Activated naive CD4-positive, alpha-beta T cell treated with anti-CD3 and anti-CD28 coated beads for 36 hours (primary cell): Measurements from ENCODE around the gene ZSWIM4. TPM values are rescaled to one million over a fixed set of nuclear protein-coding genes. Genes with fewer than 3 reads are reported as not detected.
A peak's percentile ranks its signal among the peaks of the same experiment; 100 is the strongest.

Experiments used
- CTCF ChIA-PET: fragments of 350-600 bp; sonication (Branson Sonifier 250); formaldehyde crosslinking; loops from one replicate; lab custom pipeline; 2021; ENCODE audit warnings: antibody characterized with exemption; lab: Charles Lee
- DNase-seq: peaks from one replicate; pipeline ENCODE4 v3.0.0-alpha.2; 2020
- H3K27ac Mint-ChIP-seq: one replicate; pipeline ENCODE4 v1.8.0; 2021; ENCODE audit warnings: mild to moderate bottlenecking, mixed read lengths
- H3K27me3 Mint-ChIP-seq: one replicate; pipeline ENCODE4 v1.8.0; 2021; ENCODE audit warnings: low read depth, mixed read lengths
- H3K36me3 Mint-ChIP-seq: one replicate; pipeline ENCODE4 v1.8.0; 2021; ENCODE audit warnings: low read depth, mixed read lengths
- H3K4me1 Mint-ChIP-seq: one replicate; pipeline ENCODE4 v1.8.0; 2021; ENCODE audit warnings: low read depth, mixed read lengths
- H3K4me3 Mint-ChIP-seq: one replicate; pipeline ENCODE4 v1.8.0; 2021; ENCODE audit warnings: mild to moderate bottlenecking, moderate library complexity, mixed read lengths
- H3K9me3 Mint-ChIP-seq: one replicate; pipeline ENCODE4 v1.8.0; 2021; ENCODE audit warnings: mixed read lengths
- intact Hi-C: fragments of 100-400 bp; cut with micrococcal nuclease; formaldehyde crosslinking; loops from one replicate; pipeline ENCODE4 v1.15.1; 2023
- total RNA-seq, 2 experiments: library from RNA; stranded (reverse); gene quantifications; one replicate each; pipeline ENCODE4 v1.2.3, GENCODE V29; 2021

The ZSWIM4 gene
- total RNA-seq, 2 experiments from 2014 or later: 6.7 to 7.1 TPM

- DNase-seq: no peak
- H3K27me3 Mint-ChIP-seq: peaks cover 33% of the 10 kb centered on the region
- CTCF ChIA-PET: interaction anchor here (1.4 to 4.8 kb wide), 2 partner anchors 79 to 208 kb away, joined by 3 to 124 read pairs; partner anchors contain the start of gene MISP3
- no peaks in the 10 kb centered on the region for H3K36me3 Mint-ChIP-seq
- H3K4me3 Mint-ChIP-seq: peak overlapping the region; percentile 55
- H3K4me1 Mint-ChIP-seq: peaks cover 25% of the 10 kb centered on the region
- intact Hi-C loops: loop anchor here (5.0 kb wide), 1 partner anchor 133 kb away; no protein-coding TSS in a partner anchor
- no peaks in the 10 kb centered on the region for H3K9me3 Mint-ChIP-seq
- no peak overlapping the region for H3K27ac Mint-ChIP-seq
Measured at GRCh38 chr19:13864667-13865570, 69.7 kb downstream of the ZSWIM4 start.

- Mint-ChIP-seq H3K36me3 (no peaks in the 10 kb centered on the region), H3K27ac (no peak overlapping the region), H3K27me3 (peaks cover 33% of the 10 kb centered on the region), H3K4me1 (peaks cover 21% of the 10 kb centered on the region), H3K9me3 (no peaks in the 10 kb centered on the region), H3K4me3 (peak overlapping the region; percentile 62)
- intact Hi-C loops: no loop called here
- CTCF ChIA-PET: interaction anchor here (0.7 kb wide), 1 partner anchor 81 kb away, joined by 5 read pairs; no protein-coding TSS in a partner anchor
- DNase-seq: no peak
Measured at GRCh38 chr19:13865571-13866462, 70.6 kb downstream of the ZSWIM4 start.

- H3K27ac Mint-ChIP-seq: no peak overlapping the region
Measured at GRCh38 chr19:13866463-13867046, 71.3 kb downstream of the ZSWIM4 start.

DNA sequence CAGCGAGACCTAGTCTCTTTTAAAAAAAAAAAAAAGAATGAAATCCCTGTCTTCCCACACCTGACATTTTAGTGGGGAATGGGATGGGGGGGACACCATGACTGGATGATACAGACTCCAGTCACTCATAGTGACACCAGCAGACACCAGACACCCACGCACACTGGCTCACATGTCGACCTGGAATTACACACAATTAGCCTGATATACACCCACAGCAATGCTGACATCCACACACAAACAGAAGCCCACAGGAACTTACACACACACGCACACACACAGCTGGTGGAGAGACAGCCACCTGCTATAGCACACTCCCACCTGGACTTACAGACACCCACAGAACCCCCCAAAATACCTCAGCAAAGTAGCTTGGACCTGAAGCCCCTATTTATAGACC is 73.4 kb downstream of the ZSWIM4 start:
- H3K4me3 Mint-ChIP-seq: no peak overlapping the region
- intact Hi-C loops: no loop called here

More at GRCh38 chr19:13866463-13867046, 71.3 kb downstream of the ZSWIM4 start:
- Mint-ChIP-seq H3K36me3 (no peaks in the 10 kb centered on the region), H3K4me1 (peaks cover 14% of the 10 kb centered on the region), H3K4me3 (peak overlapping the region; percentile 62), H3K27me3 (peaks cover 36% of the 10 kb centered on the region), H3K9me3 (no peaks in the 10 kb centered on the region)
- intact Hi-C loops: no loop called here
- CTCF ChIA-PET: interaction anchor here (0.7 to 2.7 kb wide), 3 partner anchors 14 to 82 kb away, joined by 5 to 7 read pairs (median 5); no protein-coding TSS in a partner anchor
- no peak for DNase-seq

DNA sequence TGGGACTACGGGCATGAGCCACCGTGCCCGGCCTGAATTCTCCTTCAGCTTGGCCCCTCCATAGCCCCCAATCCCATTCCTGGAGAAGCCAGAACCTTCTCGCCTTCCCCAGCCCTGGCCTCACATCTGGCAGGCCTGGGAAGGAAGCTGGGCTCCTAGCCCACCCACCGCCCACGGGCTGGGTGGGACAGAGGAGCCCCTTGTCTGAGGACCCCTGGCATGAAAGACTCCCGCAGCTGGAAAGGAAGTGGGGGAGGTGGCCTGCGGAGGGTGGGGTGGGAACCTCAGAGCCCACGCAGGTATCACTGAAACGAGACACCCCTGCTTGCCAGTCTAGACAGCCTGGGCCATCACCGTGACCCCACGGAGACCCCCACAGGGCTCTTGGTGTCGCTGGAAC is 74.0 kb downstream of the ZSWIM4 start:
- Mint-ChIP-seq H3K9me3 (no peaks in the 10 kb centered on the region), H3K4me1 (peaks cover 12% of the 10 kb centered on the region), H3K27ac (no peak overlapping the region)

More for the DNA sequence above, 73.4 kb downstream of the ZSWIM4 start:
- Mint-ChIP-seq H3K9me3 (no peaks in the 10 kb centered on the region), H3K36me3 (no peaks in the 10 kb centered on the region), H3K4me1 (peaks cover 13% of the 10 kb centered on the region), H3K27me3 (peaks cover 34% of the 10 kb centered on the region), H3K27ac (no peak overlapping the region)
- CTCF ChIA-PET: interaction anchor here (1.7 to 2.7 kb wide), 2 partner anchors 11 to 163 kb away, joined by 4 to 7 read pairs; partner anchors contain the start of gene IL27RA
- DNase-seq: no peak

GRCh38 chr19:13870873-13871272 is 75.6 kb downstream of the ZSWIM4 start:
- Mint-ChIP-seq H3K9me3 (no peaks in the 10 kb centered on the region), H3K4me1 (peaks cover 7% of the 10 kb centered on the region), H3K4me3 (no peak overlapping the region), H3K27me3 (peaks cover 25% of the 10 kb centered on the region), H3K36me3 (no peaks in the 10 kb centered on the region), H3K27ac (no peak overlapping the region)
- CTCF ChIA-PET: interaction anchor here (1.0 to 1.5 kb wide), 3 partner anchors 68 to 205 kb away, joined by 3 to 7 read pairs (median 3); no protein-coding TSS in a partner anchor
- intact Hi-C loops: no loop called here
- DNase-seq: no peak

More for the DNA sequence above, 74.0 kb downstream of the ZSWIM4 start:
- peaks cover 30% of the 10 kb centered on the region for H3K27me3 Mint-ChIP-seq
- H3K36me3 Mint-ChIP-seq: no peaks in the 10 kb centered on the region
- H3K4me3 Mint-ChIP-seq: no peak overlapping the region
- no peak for DNase-seq
- CTCF ChIA-PET: interaction anchor here (0.5 to 2.7 kb wide), 5 partner anchors 9 to 207 kb away, joined by 4 to 7 read pairs (median 5); partner anchors contain the start of gene IL27RA
- intact Hi-C loops: no loop called here

- Mint-ChIP-seq H3K4me3 (peak overlapping the region; percentile 41), H3K4me1 (peaks cover 2% of the 10 kb centered on the region), H3K27me3 (peaks cover 14% of the 10 kb centered on the region), H3K27ac (no peak overlapping the region), H3K36me3 (no peaks in the 10 kb centered on the region), H3K9me3 (no peaks in the 10 kb centered on the region)
- intact Hi-C loops: no loop called here
- no peak for DNase-seq
- CTCF ChIA-PET: interaction anchor here (0.8 to 1.5 kb wide), 4 partner anchors 70 to 176 kb away, joined by 3 read pairs; partner anchors contain the start of gene C19orf53
Measured at GRCh38 chr19:13872339-13872694, 77.1 kb downstream of the ZSWIM4 start.

DNA sequence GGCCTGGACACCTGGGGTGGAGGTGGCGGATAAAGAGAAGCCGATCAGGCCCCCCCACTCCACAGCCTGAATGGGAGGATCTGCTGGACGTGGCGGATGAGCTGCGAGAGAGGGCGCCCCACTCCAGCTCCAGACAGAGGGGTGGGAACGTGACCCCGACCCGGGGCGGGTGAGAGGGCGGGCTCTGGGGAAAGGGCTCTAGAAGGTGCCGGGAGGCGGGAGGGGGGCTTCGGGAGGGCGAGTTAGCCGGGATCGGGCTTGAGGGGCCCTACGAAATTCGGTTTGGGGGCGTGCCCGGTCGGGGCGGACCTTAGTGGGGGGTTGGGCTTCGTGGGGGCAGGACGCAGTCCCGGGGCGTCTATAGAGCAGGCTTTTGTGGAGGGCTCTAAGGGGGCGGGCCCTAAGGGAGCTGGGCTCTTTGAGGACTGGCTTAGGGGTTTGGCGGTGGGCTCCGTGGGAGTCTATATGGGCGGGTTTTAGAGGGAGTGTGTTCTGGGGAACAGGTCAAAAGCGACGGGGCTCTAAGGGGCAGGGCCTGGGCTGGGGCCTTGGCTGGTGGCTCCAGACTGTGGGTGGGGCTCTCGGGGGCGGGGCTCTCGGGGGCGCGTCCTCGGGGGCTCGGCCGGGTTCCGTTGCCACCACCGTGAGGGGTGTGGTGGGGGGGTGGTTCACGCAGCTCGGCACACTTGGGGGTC is 77.6 kb downstream of the ZSWIM4 start:
- CTCF ChIA-PET: interaction anchor here (0.8 to 1.0 kb wide), 3 partner anchors 89 to 175 kb away, joined by 3 read pairs; partner anchors contain the start of gene C19orf53
- H3K27ac Mint-ChIP-seq: no peak overlapping the region
- peak overlapping the region; percentile 41 for H3K4me3 Mint-ChIP-seq
- peak; percentile 38 for DNase-seq
- no peaks in the 10 kb centered on the region for H3K9me3 Mint-ChIP-seq
- peaks cover 10% of the 10 kb centered on the region for H3K27me3 Mint-ChIP-seq
- H3K4me1 Mint-ChIP-seq: peaks cover 2% of the 10 kb centered on the region
- intact Hi-C loops: no loop called here
- H3K36me3 Mint-ChIP-seq: no peaks in the 10 kb centered on the region

GRCh38 chr19:13873834-13874515 is 78.7 kb downstream of the ZSWIM4 start:
- H3K36me3 Mint-ChIP-seq: no peaks in the 10 kb centered on the region
- H3K27ac Mint-ChIP-seq: no peak overlapping the region
- CTCF ChIA-PET: interaction anchor here (0.5 kb wide), 2 partner anchors 60 to 203 kb away, joined by 3 read pairs; no protein-coding TSS in a partner anchor
- no peaks in the 10 kb centered on the region for H3K9me3 Mint-ChIP-seq
- H3K4me1 Mint-ChIP-seq: peaks cover 2% of the 10 kb centered on the region
- intact Hi-C loops: no loop called here
- H3K27me3 Mint-ChIP-seq: peaks cover 10% of the 10 kb centered on the region
- no peak for DNase-seq
- no peak overlapping the region for H3K4me3 Mint-ChIP-seq

GRCh38 chr19:13875824-13876223 is 80.6 kb downstream of the ZSWIM4 start:
- Mint-ChIP-seq H3K36me3 (no peaks in the 10 kb centered on the region), H3K9me3 (no peaks in the 10 kb centered on the region), H3K4me3 (no peak overlapping the region), H3K27ac (no peak overlapping the region), H3K27me3 (peaks cover 10% of the 10 kb centered on the region), H3K4me1 (peaks cover 14% of the 10 kb centered on the region)
- DNase-seq: no peak
- intact Hi-C loops: no loop called here
- CTCF ChIA-PET: interaction anchor here (1.9 kb wide), 1 partner anchor 195 kb away, joined by 5 read pairs; no protein-coding TSS in a partner anchor
